B cell (primary cell): ENCODE measurements around the gene PIK3IP1. TPM values are rescaled to one million over a fixed set of nuclear protein-coding genes. Genes with fewer than 3 reads are reported as not detected.

Source experiments
- ATAC-seq: fragments of 200-7000 bp; cut with Tn5 transposase; one replicate; pipeline ENCODE4 v1.10.0; 2021; ENCODE audit warnings: low read depth, mild to moderate bottlenecking, moderate number of reproducible peaks, moderate library complexity
- CTCF ChIA-PET: fragments of 350-600 bp; sonication (Branson Sonifier 250); formaldehyde crosslinking; loops from one replicate; lab custom pipeline; 2021; ENCODE audit warnings: antibody characterized with exemption, inconsistent platforms; lab: Charles Lee
- POLR2A ChIA-PET: fragments of 350-600 bp; sonication (Branson Sonifier 250); formaldehyde crosslinking; loops from one replicate; lab custom pipeline; 2021; ENCODE audit warnings: antibody characterized with exemption; lab: Charles Lee
- DNase-seq: peaks from one replicate; pipeline ENCODE4 v3.0.0; 2013
- H2AFZ ChIP-seq: 2 replicates; pipeline ENCODE4 v1.6.1; 2012; ENCODE audit warnings: mild to moderate bottlenecking, low read depth, low read length; ENCODE audit not compliant: insufficient read depth, poor library complexity, severe bottlenecking
- H3K27ac ChIP-seq, 2 donors: 1 replicate in 1 of 2; 2 replicates in 1 of 2; pipeline ENCODE4 v1.5.1; 2012 to 2013; ENCODE audit warnings: low read length in 2 of 2, mild to moderate bottlenecking in 2 of 2, moderate library complexity in 1 of 2
- H3K27me3 ChIP-seq, 4 experiments: fragments of 200-600 bp in 1 of 4; sonication (generic) in 1 of 4; replicated peaks in 1 of 4; 1 replicate in 2 of 4; 2 replicates in 2 of 4; pipeline versions ENCODE4 v1.6.1 to v1.7.0; 2013 to 2016; ENCODE audit warnings: low read length in 3 of 4, mild to moderate bottlenecking in 2 of 4, mixed read lengths in 1 of 4, moderate library complexity in 1 of 4; ENCODE audit not compliant: insufficient read depth in 4 of 4, control insufficient read depth in 3 of 4; ENCODE audit errors: control extremely low read depth in 1 of 4
- H3K36me3 ChIP-seq, 2 experiments: replicated peaks in 1 of 2; 1 replicate in 1 of 2; 2 replicates in 1 of 2; pipeline versions ENCODE4 v1.6.1 to v1.7.1; 2013; ENCODE audit warnings: low read length in 1 of 2; ENCODE audit not compliant: insufficient read depth in 2 of 2, control insufficient read depth in 1 of 2; ENCODE audit errors: control extremely low read depth in 1 of 2, extremely low read depth in 1 of 2
- H3K4me1 ChIP-seq, 2 donors: fragments of 200-600 bp in 1 of 2; sonication (generic) in 1 of 2; 1 replicate in 1 of 2; 2 replicates in 1 of 2; pipeline versions ENCODE4 v1.5.1 to v1.6.1; 2013 to 2017; ENCODE audit warnings: low read length in 2 of 2; ENCODE audit not compliant: control insufficient read depth in 2 of 2, insufficient read depth in 2 of 2
- H3K4me2 ChIP-seq: replicated peaks from 2 replicates; pipeline ENCODE3; 2012; ENCODE audit warnings: mild to moderate bottlenecking, low read depth, low read length; ENCODE audit not compliant: poor library complexity, severe bottlenecking
- H3K4me3 ChIP-seq, 5 experiments: fragments of 200-600 bp in 1 of 5; sonication (generic) in 1 of 5; 1 replicate in 3 of 5; 2 replicates in 2 of 5; pipeline versions ENCODE4 v1.5.1 to v1.7.0; 2011 to 2016; ENCODE audit warnings: low read length in 4 of 5, mild to moderate bottlenecking in 4 of 5, low read depth in 2 of 5, control low read depth in 1 of 5, moderate library complexity in 1 of 5; ENCODE audit not compliant: insufficient read depth in 1 of 5; ENCODE audit errors: control extremely low read depth in 1 of 5, extremely low read depth in 1 of 5
- H3K79me2 ChIP-seq: fragments of 200-600 bp; sonication (generic); one replicate; pipeline ENCODE4 v1.6.0; 2016; ENCODE audit warnings: low read length; ENCODE audit not compliant: control insufficient read depth, insufficient read depth
- H3K9ac ChIP-seq: fragments of 200-600 bp; sonication (generic); 2 replicates; pipeline ENCODE4 v1.6.1; 2017; ENCODE audit warnings: mild to moderate bottlenecking, low read length, moderate library complexity
- H3K9me3 ChIP-seq, 3 donors: one replicate each; pipeline versions ENCODE4 v1.6.1 to v1.7.1; 2013; ENCODE audit warnings: low read length in 2 of 3; ENCODE audit not compliant: control insufficient read depth in 2 of 3, insufficient read depth in 1 of 3; ENCODE audit errors: control extremely low read depth in 1 of 3
- H4K20me1 ChIP-seq: 2 replicates; pipeline ENCODE4 v1.6.0; 2012; ENCODE audit warnings: mild to moderate bottlenecking, low read length; ENCODE audit not compliant: insufficient read depth, control insufficient read depth, poor library complexity, severe bottlenecking
- H3K27ac Mint-ChIP-seq: one replicate; pipeline ENCODE4 v1.8.0; 2021; ENCODE audit warnings: mixed read lengths
- H3K27me3 Mint-ChIP-seq: one replicate; pipeline ENCODE4 v1.8.0; 2021; ENCODE audit warnings: mixed read lengths
- H3K4me1 Mint-ChIP-seq: one replicate; pipeline ENCODE4 v1.8.0; 2021; ENCODE audit warnings: mixed read lengths
- H3K4me3 Mint-ChIP-seq: one replicate; pipeline ENCODE4 v1.8.0; 2021; ENCODE audit warnings: mixed read lengths
- H3K9me3 Mint-ChIP-seq: one replicate; pipeline ENCODE4 v1.8.0; 2022; ENCODE audit warnings: mixed read lengths; ENCODE audit not compliant: insufficient read depth
- EZH2 ChIP-seq: IDR thresholded peaks from 2 replicates; pipeline ENCODE4 v1.6.1; 2012; ENCODE audit warnings: borderline replicate concordance, low read depth, mild to moderate bottlenecking, moderate library complexity, low read length; ENCODE audit not compliant: insufficient read depth, poor library complexity, severe bottlenecking
- whole genome bisulfite sequencing: methylation state at CpG from one replicate; pipeline ENCODE4 v1.1.5; 2013; ENCODE audit warnings: missing lambda C conversion rate; ENCODE audit not compliant: insufficient coverage; 5-methylcytosine and 5-hydroxymethylcytosine counted together
- intact Hi-C: fragments of 100-400 bp; cut with micrococcal nuclease; formaldehyde crosslinking; loops from one replicate; pipeline ENCODE4 v1.10.0; 2022
- polyA plus RNA-seq: library from polyadenylated mRNA; depleted of rRNA; stranded (reverse); fragments of >200 nt; gene quantifications from 2 replicates; pipeline ENCODE4 v1.2.3, GENCODE V29; 2012
- total RNA-seq, 2 donors: library from RNA; stranded (reverse); fragments of 120-200 nt in 1 of 2; gene quantifications; 1 replicate in 1 of 2; 2 replicates in 1 of 2; pipeline versions ENCODE4 v1.2.3 to v1.2.4, GENCODE V29; 2013 to 2022
- TF ChIP-seq, protein P1 (sequence below): fragments of 200-600 bp; IDR thresholded peaks from one replicate; pipeline ENCODE4 v1.8.0; 2022; ENCODE audit warnings: antibody characterized with exemption, mild to moderate bottlenecking

PIK3IP1 gene
- total and polyA plus RNA-seq, 2 donors (not counting 1 experiment from before 2014, with no cell fraction given), result 89.8 to 92.9 TPM

DNA sequence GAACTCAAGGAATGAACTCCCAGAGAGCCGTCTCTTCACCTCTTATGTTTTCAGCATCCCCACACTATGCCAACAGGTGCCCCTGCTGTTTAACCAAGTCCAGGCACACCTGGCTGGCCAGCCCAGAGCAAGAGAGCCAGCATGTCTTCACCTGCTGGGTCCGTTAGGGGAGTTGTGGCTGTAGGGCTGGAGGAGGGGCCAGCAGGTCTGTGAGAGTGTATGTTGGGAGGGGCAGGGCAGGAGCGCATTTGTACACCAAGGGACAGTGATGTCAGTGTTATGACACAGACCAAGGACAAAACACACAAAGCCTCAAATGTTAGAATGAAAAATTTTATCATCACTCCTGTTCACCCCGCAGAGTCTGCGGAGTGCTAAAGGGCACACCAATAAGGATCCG is 48.1 kb upstream of the PIK3IP1 start:
- no peak overlapping the region for H3K4me2 ChIP-seq
- peaks cover 32 to 51% of the 10 kb centered on the region in 2 donors for H3K4me1 ChIP-seq
- H3K27ac ChIP-seq, result no peak overlapping the region
- peak overlapping the region; percentile 63 for H3K27ac Mint-ChIP-seq
- intact Hi-C loops, result loop anchor here (10.0 kb wide), 1 partner anchor 676 kb away; the partner anchor contains the start of gene DUSP18
- ATAC-seq (no peak), DNase-seq (no peak)
- no peaks in the 10 kb centered on the region for H3K9me3 Mint-ChIP-seq
- no peak for TF ChIP-seq EZH2
- TF ChIP-seq, protein P1, sequence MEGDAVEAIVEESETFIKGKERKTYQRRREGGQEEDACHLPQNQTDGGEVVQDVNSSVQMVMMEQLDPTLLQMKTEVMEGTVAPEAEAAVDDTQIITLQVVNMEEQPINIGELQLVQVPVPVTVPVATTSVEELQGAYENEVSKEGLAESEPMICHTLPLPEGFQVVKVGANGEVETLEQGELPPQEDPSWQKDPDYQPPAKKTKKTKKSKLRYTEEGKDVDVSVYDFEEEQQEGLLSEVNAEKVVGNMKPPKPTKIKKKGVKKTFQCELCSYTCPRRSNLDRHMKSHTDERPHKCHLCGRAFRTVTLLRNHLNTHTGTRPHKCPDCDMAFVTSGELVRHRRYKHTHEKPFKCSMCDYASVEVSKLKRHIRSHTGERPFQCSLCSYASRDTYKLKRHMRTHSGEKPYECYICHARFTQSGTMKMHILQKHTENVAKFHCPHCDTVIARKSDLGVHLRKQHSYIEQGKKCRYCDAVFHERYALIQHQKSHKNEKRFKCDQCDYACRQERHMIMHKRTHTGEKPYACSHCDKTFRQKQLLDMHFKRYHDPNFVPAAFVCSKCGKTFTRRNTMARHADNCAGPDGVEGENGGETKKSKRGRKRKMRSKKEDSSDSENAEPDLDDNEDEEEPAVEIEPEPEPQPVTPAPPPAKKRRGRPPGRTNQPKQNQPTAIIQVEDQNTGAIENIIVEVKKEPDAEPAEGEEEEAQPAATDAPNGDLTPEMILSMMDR, result no peak
- no peak overlapping the region for H2AFZ ChIP-seq
- H3K27me3 Mint-ChIP-seq, result no peaks in the 10 kb centered on the region
- H3K36me3 ChIP-seq, result peaks cover 1 to 71% of the 10 kb centered on the region in 2 experiments
- H3K4me3 ChIP-seq, result no peak overlapping the region
- peaks cover 66% of the 10 kb centered on the region for H3K4me1 Mint-ChIP-seq
- no peak overlapping the region for H3K4me3 Mint-ChIP-seq
- no peaks in the 10 kb centered on the region for H3K9me3 ChIP-seq
- peaks cover 98% of the 10 kb centered on the region for H4K20me1 ChIP-seq
- CTCF ChIA-PET, result interaction anchor here (2.1 kb wide), 1 partner anchor 27 kb away, joined by 5 read pairs; no protein-coding TSS in a partner anchor
- no peak overlapping the region for H3K9ac ChIP-seq
- POLR2A ChIA-PET, result no interaction called here
- peaks cover 84% of the 10 kb centered on the region for H3K79me2 ChIP-seq
- WGBS, result 100% methylated on average over 2 of the region's 6 CpGs
- no peaks in the 10 kb centered on the region for H3K27me3 ChIP-seq

DNA sequence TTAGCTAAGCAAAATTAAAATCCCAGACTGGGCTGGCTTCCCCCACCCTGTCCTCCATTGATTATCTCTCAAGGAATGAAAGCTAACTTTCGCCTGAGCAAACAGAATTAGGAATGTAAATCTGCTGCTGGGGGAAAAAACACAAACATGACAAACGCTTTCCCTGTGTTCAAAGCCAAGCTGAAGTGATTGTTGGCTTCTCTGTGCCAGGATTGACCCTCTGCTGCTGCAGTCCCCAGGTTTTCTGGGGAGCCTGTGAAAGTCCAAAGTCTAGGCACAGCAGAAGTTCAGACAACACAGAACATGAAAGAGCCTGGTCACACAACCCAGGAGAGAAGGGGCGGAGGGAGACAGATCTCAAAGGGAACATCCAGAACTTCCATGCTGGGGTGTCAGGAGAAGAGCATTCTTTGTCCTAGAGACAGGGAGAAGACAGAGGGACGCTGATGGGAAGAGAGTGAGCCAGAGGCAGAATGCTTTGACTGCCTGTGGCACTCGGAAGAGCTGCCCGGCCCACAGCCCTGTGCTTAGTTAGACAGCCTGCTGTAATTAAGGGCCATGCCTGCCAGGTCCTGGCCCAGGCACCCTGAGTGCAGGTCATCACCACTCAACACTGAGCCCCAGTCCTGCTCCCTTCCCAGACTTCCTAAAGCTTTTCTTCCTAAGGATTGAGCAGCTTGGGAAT is 47.0 kb upstream of the PIK3IP1 start:
- Histone ChIP-seq H3K27me3 (no peaks in the 10 kb centered on the region), H3K4me1 (peaks cover 22 to 41% of the 10 kb centered on the region in 2 donors), H3K36me3 (peaks cover 1 to 78% of the 10 kb centered on the region in 2 experiments), H3K4me3 (no peak overlapping the region), H3K9ac (no peak overlapping the region), H4K20me1 (peaks cover 98% of the 10 kb centered on the region), H3K9me3 (no peaks in the 10 kb centered on the region), H3K79me2 (peaks cover 82% of the 10 kb centered on the region), H2AFZ (no peak overlapping the region), H3K27ac (no peak overlapping the region), H3K4me2 (no peak overlapping the region)
- TF ChIP-seq, protein P1, result no peak
- no peak for TF ChIP-seq EZH2
- CTCF ChIA-PET, result interaction anchor here (0.6 to 2.1 kb wide), 3 partner anchors 9 to 67 kb away, joined by 3 to 5 read pairs (median 3); no protein-coding TSS in a partner anchor
- Mint-ChIP-seq H3K27ac (no peak overlapping the region), H3K9me3 (no peaks in the 10 kb centered on the region), H3K4me3 (no peak overlapping the region), H3K27me3 (no peaks in the 10 kb centered on the region), H3K4me1 (peaks cover 61% of the 10 kb centered on the region)
- intact Hi-C loops, result no loop called here
- DNase-seq (no peak), ATAC-seq (no peak)
- 97% methylated on average over 6 of the region's 6 CpGs for WGBS
- POLR2A ChIA-PET, result no interaction called here
